GM19035 (cell line): ENCODE results near the gene FJX1.
A peak's percentile ranks its signal among the peaks of the same experiment; 100 is the strongest.
"Not testable (repeated sequence)": the region's sequence is repeated elsewhere in the genome, so short reads cannot be mapped to it uniquely, and the experiment has no call there.

Source experiments
- ATAC-seq: cut with Tn5 transposase; IDR thresholded peaks from one replicate; pipeline ENCODE4 v1.9.1; 2021; ENCODE audit not compliant: unreplicated experiment

Gene FJX1

DNA sequence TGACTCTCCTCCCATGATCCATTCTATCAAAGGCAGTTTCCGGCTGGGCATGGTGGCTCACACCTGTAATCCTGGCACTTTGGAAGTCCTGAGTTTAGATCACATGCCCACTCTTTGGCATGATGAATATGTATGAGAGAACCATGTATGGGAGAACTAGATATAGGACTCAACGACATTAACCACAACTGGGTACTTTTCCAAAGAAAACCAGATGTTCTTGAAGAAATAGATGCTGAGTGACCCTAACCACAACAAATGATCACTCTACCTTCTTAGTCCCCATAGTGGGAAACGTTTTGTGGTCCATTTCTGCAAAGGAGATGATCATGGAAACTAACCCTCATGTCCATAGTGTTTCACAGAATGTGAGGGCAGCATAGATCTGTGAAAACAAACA is 13.6 kb downstream of the FJX1 start:
- no peak for ATAC-seq

DNA sequence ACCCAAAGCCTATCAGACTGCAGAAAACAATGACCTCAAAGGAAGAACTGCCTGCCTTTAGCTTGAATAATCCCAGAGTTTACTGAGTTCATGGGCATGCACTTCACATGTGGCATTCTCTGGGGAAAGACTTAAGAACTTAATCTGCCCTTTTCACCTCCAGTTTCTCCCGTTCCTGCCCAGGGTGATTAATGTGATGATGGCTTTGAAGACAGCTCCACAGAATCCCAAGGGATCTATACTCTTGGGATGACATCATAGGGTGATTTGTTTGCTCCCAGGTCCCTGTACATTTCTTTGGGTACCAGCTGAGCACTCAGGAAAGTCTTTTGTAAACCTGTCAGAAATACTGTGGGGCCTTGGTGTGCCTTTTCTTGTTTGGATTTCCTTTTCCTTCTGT is 14.0 kb downstream of the FJX1 start:
- ATAC-seq, result no peak

DNA sequence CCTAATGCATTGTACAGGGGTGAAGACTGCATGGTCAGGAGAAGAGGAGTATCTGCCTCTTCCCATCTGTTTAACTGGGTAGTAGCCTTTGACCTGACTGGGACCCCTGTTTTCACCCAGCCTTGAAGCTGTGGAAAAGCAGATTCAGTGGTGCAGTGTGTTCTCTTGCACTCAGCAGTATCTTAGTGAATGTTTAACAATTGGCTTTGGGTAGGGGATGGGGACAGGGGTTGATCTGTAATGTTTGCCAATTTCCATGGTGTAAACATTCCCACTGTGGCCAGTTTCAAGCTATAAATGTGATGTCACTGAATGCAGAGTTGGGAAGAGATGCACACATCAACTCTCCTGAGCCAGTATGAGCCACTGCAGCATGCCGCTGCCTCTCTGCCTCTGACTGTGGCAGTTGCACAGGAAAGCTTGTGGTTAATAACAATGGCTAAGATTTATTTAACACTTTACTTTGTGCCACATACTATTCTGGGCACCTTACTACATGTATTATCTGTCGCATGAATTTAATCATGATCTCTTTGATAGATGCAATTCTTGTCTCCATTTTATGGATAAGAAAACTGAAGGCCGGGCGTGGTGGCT is 15.7 kb downstream of the FJX1 start:
- no peak for ATAC-seq

GRCh38 chr11:35635933-35636332 is 17.7 kb downstream of the FJX1 start:
- ATAC-seq, result no peak

- no peak for ATAC-seq
Observed at GRCh38 chr11:35639591-35640179, 21.4 kb downstream of the FJX1 start.

DNA sequence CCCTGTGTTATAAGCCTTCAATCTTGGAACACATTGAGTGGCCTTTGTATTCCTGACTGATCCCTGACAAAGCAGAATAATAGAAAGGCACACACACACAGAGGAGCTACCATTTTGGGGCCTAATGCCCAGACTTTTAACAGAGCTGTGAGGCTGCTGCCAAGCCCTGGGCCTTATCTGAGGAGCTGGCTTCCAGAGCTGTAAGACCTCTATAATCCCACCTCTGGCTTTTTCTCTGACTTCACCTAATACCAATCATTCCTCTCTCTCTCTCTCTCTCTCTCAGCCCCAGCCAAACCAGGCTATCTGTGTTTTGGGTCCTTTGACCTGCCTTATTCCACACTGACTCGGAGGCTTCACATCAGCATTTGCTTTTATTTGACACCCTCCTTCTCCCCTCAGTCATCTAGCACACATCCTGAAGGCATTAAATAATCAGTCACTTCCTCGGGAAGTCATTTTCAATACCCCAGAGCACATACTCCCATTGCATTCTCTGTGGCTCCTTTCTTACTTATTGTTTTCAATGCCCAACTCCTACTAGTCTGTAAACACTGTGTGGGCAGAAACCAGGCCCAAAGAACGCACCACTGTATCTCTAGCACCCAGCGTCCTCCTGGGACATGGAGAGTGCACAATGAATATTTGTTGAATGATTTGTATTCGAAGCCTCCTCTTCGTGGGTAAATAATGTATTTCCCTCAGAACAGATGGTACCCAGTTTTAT is 23.1 kb downstream of the FJX1 start:
- no peak for ATAC-seq

DNA sequence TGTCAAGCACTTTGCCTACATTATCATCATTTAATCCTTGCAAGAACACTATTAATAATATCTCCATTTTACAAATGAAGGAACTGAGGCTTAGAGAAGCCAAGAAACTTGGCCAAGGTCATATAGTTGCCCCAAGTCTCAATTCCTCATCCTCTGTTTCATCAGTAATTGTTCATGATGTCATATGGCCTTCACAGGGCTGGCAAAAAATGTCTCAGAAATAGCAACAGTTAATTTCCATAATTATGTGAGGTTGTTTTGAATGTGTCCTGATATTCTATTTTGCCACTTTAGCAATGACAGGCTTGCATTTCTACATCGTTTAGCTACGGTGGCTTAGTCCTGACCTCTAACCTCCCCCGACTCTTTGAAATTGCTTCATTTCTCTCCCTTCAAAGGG is 23.7 kb downstream of the FJX1 start:
- ATAC-seq, result no peak

DNA sequence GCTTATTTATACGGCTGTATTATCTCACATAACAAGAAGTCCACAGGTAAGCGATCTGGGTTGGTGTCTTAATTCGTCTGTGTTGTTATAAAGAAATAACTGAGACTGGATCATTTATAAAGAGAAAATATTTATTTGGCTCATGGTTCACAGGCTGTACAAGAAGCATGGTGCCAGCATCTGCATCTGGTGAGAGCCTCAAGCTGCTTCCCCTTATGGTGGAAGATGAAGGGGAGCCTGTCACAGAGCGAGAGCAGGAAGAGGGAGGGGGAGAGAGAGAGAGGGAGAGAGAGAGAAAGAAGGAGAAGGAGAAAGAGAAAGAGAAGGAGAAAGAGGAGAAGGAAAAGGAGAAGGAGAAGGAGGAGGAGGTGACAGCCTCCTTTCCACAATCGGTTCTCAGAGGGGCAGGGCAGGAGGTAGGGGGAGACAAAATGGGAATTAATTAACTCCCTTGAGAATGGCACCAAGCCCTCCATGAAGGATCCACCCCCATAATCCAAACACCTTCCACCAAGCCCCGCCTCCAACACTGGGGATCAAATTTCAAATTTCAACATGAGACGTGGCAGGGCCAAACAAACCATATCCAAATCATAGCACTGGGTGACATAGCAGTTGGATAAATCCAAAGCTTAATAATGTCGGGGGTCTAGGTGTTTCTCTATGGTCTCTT is 29.3 kb downstream of the FJX1 start:
- ATAC-seq, result no peak

GRCh38 chr11:35650006-35650405 is 31.7 kb downstream of the FJX1 start:
- ATAC-seq, result no peak

- ATAC-seq, result no peak
Observed at GRCh38 chr11:35650467-35650866, 32.2 kb downstream of the FJX1 start.

GRCh38 chr11:35651263-35651662 is 33.0 kb downstream of the FJX1 start:
- no peak for ATAC-seq

DNA sequence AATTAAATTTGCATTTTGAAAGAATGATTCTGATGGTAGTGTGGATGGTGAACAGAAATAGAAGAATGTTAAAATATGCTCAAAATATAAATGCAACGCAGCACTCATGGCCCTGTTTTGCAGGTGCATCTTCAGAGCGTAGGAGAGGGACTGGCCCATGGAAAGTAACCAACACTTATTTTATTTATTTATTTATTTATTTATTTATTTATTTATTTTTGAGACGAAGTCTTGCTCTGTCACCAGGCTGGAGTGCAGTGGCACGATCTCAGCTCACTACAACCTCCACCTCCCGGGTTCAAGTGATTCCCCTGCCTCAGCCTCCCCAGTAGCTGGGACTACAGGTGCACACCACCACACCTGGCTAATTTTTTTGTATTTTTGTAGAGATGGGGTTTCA is 34.5 kb downstream of the FJX1 start:
- not testable (repeated sequence) for ATAC-seq

DNA sequence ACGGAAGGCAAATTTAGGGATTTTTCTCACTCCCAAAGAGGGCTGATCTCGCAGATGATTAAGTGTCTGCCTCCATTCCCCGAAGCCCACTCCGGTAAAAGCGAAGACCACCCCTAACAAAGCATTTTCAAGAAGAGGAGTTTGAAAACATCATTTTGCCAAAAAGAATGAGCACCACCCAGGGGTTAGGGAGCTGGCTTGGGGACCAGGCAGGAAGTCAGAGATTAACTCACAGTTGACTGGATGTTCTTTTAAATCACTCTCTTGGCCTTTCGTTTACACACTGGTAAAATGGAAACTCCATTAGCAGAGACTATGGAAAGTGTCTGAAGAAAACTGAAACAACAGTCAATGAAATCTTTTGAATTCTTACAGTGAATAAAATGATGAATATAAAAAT is 36.5 kb downstream of the FJX1 start:
- ATAC-seq, result no peak

DNA sequence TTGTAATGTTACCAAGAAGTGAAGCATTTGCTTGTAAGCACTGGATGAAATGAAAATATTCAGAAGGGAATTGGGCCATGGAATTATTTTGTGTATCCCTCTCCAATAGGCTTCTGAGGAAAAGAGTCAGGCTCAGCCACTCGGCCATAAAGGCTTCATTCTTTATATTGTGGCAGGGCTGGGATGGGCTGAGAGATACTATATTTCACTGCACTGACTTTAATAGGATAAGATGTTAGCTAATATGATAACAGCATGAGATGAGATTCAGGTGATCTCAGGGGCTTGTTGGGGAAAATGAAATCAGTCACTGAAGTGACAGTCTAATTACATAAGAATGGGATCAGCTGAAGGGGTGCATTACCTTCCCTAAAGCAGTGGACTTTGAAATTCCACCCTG is 37.0 kb downstream of the FJX1 start:
- no peak for ATAC-seq

GRCh38 chr11:35655856-35656255 is 37.6 kb downstream of the FJX1 start:
- no peak for ATAC-seq

GRCh38 chr11:35658020-35658948 is 40.0 kb downstream of the FJX1 start:
- no peak for ATAC-seq

DNA sequence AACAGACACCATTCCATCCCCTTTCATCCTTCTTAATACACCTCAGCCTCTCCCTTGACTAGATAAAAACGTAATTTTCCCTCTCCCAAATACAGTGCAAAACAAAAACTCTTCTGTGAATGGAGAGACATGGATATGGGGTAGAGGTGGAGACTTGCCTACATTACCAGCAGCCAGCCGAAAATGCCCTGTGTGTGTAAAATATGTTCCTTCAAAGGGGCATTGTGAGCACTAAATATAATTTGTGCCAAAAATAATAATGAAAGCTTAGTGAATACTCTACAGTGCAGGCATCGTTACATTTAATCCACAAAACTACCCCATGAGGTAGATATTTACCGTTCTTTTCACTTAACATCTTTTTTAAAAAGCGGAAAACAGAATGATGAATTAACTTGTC is 43.3 kb downstream of the FJX1 start:
- no peak for ATAC-seq

GRCh38 chr11:35662061-35662648 is 43.9 kb downstream of the FJX1 start:
- peak; percentile 47 for ATAC-seq

DNA sequence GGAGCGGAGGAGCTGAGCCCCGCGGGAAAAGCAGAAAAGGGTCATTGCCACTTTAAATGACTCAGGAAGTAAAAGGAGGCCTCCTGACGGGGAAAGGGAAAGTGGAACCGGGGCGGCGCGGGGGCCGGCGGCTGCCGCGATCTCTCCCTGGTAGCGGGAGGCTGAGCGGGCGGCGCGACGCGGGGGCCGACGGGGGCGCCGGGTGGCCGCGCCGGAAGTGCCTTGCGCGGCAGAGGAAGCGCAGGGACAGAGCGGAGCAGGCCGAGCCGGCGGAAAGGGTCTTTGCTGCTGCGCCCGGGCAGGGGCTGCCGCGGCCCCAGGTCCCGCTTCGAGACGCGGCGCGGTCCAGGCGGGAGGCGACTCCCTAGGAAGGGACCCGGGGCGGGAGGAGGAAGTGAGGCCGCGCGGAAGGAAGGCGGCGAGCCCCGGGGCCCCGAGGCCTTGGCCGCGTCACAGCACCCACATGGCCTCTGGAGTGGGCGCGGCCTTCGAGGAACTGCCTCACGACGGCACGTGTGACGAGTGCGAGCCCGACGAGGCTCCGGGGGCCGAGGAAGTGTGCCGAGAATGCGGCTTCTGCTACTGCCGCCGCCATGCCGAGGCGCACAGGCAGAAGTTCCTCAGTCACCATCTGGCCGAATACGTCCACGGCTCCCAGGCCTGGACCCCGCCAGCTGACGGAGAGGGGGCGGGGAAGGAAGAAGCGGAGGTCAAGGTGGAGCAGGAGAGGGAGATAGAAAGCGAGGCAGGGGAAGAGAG is 44.6 kb downstream of the FJX1 start, which contains the start of gene TRIM44:
TRIM44 (plus strand) TSS at position 127 of the 759 bp plus-strand sequence; CDS start at position 464, 337 bp downstream.
- peak; percentile 94 for ATAC-seq

DNA sequence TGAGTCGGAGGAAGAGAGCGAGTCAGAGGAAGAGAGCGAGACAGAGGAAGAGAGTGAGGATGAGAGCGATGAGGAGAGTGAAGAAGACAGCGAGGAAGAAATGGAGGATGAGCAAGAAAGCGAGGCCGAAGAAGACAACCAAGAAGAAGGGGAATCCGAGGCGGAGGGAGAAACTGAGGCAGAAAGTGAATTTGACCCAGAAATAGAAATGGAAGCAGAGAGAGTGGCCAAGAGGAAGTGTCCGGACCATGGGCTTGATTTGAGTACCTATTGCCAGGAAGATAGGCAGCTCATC is 45.1 kb downstream of the FJX1 start:
- no peak for ATAC-seq
